Osteoblast (primary cell): ENCODE results near the gene FOXA3. TPM values are rescaled to one million over a fixed set of nuclear protein-coding genes. Genes with fewer than 3 reads are reported as not detected.

ENCODE experiments used
- DNase-seq: peaks from one replicate; pipeline ENCODE4 v3.0.0; 2011; ENCODE audit warnings: low spot score, mixed read lengths; ENCODE audit not compliant: insufficient read length; ENCODE audit errors: missing footprints
- H2AFZ ChIP-seq: 2 replicates; pipeline ENCODE4 v1.6.0; 2011; ENCODE audit warnings: mild to moderate bottlenecking, low read length
- H3K27ac ChIP-seq: 2 replicates; pipeline ENCODE4 v1.5.1; 2011; ENCODE audit warnings: mild to moderate bottlenecking, low read depth, low read length, moderate library complexity
- H3K27me3 ChIP-seq: 2 replicates; pipeline ENCODE4 v1.6.0; 2012; ENCODE audit warnings: mild to moderate bottlenecking, control low read depth, inconsistent platforms, low read length, moderate library complexity; ENCODE audit not compliant: insufficient read depth
- H3K36me3 ChIP-seq: 2 replicates; pipeline ENCODE4 v1.5.1; 2011; ENCODE audit warnings: mild to moderate bottlenecking, low read length, control low read depth, moderate library complexity; ENCODE audit not compliant: insufficient read depth
- H3K4me1 ChIP-seq: 2 replicates; pipeline ENCODE4 v1.5.1; 2011; ENCODE audit warnings: mild to moderate bottlenecking, low read length, control low read depth, moderate library complexity; ENCODE audit not compliant: insufficient read depth
- H3K4me2 ChIP-seq: 2 replicates; pipeline ENCODE4 v1.6.0; 2011; ENCODE audit warnings: mild to moderate bottlenecking, low read length; ENCODE audit not compliant: insufficient read depth
- H3K4me3 ChIP-seq: fragments of 200-600 bp; sonication (generic); 3 replicates; pipeline ENCODE4 v1.5.1; 2012; ENCODE audit warnings: mild to moderate bottlenecking, low read length, inconsistent platforms; ENCODE audit not compliant: insufficient read depth
- H3K79me2 ChIP-seq: 2 replicates; pipeline ENCODE4 v1.6.0; 2012; ENCODE audit warnings: mild to moderate bottlenecking, low read length, control low read depth, inconsistent platforms; ENCODE audit not compliant: insufficient read depth
- H3K9me3 ChIP-seq: 2 replicates; pipeline ENCODE4 v1.5.1; 2011; ENCODE audit warnings: low read depth, low read length, control low read depth
- H4K20me1 ChIP-seq: 2 replicates; pipeline ENCODE4 v1.6.0; 2012; ENCODE audit warnings: mild to moderate bottlenecking, low read length, control low read depth; ENCODE audit not compliant: insufficient read depth
- total RNA-seq: library from RNA; depleted of rRNA; stranded (reverse); fragments of >200 nt; gene quantifications from 2 replicates; pipeline ENCODE4 v1.2.3, GENCODE V29; 2012
- TF ChIP-seq, protein P1 (sequence below): IDR thresholded peaks from 2 replicates; pipeline ENCODE4 v1.5.1; 2011; ENCODE audit warnings: mild to moderate bottlenecking, low read depth, low read length, moderate library complexity; ENCODE audit errors: extremely low read depth

The FOXA3 gene
- total RNA-seq, 1 donor = not detected

DNA sequence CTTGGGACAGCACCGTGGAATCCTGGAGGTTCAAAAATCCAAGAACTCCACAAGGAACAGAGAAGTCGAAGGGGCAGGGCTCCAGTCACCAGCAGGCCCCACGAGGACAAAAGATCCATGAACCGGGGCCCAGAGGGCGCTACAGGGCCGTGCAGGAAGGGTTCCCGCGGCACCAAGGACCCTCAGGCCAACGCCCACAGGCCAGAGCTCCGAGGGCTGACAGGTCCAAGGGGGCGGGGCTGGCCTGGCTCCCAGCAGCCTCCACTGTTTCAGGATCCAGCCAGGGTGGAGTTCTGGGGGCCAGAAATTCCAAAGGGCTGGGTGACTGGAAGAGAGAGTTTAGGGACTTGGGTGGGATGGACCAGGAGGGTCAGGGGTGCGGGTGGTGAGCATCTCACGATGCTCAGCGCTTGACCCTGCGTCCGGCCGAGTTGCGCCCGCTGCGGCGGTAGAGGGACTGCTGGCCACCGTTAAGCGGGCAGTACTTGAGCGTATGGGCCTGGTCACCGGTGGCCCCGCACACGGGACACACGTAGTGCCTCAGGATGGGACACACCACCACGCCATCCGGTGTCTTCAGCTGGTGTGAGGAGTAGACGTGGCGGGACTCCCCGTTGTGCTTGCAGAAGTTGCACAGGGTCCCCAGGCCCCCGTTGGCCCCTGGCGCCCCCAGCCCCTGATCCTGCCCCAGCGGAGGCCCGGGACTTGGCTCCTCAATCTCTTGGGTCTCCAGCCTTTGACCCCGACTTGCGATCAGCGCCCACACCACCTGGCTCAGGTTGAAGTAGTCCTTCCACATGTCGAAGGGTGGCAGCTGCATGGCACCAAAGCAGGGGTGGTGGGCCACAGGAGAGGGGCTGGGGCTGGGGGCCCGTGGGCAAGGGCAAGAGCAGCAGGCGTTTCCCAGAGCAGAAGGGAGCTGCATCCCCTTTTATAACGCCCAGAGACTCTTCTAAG is 50.0 kb downstream of the FOXA3 start, which contains the start of gene NANOS2:
TSS of gene NANOS2 (minus strand) at position 905 of the 957 bp plus-strand sequence. CDS start at position 820, 85 bp downstream.
- peak; percentile 26 for DNase-seq
- peaks cover 16% of the 10 kb centered on the region for H3K27me3 ChIP-seq
- H3K4me2 ChIP-seq = no peak within 1 kb of the TSS
- H4K20me1 ChIP-seq = no peaks in the 10 kb centered on the region
- H3K27ac ChIP-seq = no peak within 1 kb of the TSS
- no peak within 1 kb of the TSS for H3K4me3 ChIP-seq
- H2AFZ ChIP-seq = no peak within 1 kb of the TSS
- TF ChIP-seq, protein P1, sequence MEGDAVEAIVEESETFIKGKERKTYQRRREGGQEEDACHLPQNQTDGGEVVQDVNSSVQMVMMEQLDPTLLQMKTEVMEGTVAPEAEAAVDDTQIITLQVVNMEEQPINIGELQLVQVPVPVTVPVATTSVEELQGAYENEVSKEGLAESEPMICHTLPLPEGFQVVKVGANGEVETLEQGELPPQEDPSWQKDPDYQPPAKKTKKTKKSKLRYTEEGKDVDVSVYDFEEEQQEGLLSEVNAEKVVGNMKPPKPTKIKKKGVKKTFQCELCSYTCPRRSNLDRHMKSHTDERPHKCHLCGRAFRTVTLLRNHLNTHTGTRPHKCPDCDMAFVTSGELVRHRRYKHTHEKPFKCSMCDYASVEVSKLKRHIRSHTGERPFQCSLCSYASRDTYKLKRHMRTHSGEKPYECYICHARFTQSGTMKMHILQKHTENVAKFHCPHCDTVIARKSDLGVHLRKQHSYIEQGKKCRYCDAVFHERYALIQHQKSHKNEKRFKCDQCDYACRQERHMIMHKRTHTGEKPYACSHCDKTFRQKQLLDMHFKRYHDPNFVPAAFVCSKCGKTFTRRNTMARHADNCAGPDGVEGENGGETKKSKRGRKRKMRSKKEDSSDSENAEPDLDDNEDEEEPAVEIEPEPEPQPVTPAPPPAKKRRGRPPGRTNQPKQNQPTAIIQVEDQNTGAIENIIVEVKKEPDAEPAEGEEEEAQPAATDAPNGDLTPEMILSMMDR = no peak
- no peaks in the 10 kb centered on the region for H3K4me1 ChIP-seq
- H3K36me3 ChIP-seq = no peaks in the 10 kb centered on the region
- no peaks in the 10 kb centered on the region for H3K9me3 ChIP-seq
- H3K79me2 ChIP-seq = no peaks in the 10 kb centered on the region

DNA sequence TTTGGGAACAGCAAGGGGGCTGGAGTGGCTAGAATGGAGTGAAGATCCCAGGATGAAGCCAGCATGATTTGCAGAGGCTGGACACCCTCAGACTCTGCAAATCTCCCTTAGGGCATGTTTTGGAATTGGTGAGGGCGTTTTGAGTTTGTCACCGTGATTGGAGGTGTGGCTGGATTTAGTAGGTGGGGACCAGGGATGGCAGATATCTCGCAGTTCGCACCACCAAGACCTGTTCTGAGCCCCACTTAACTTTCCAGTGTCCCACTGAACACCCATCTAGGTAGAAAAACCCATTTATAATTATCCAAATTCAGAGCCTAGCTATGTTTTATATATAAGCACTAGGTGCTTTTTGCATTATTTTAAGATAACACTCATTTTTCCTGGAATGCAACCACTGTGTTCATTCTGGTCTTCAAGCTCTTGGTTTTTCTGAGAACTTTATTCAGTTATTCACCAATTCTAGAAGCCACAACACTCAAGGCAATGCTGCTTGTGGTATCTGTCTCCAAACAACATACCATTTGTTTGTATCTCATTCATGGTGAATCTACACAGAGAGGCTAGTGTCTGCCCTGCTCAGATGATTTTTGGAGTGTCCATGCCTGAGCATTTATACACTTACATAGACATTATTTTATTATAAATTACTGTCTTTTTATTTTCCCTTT is 53.4 kb downstream of the FOXA3 start:
- Histone ChIP-seq H3K27ac (no peak overlapping the region), H3K4me3 (no peak overlapping the region)
- DNase-seq = peak; percentile 51

DNA sequence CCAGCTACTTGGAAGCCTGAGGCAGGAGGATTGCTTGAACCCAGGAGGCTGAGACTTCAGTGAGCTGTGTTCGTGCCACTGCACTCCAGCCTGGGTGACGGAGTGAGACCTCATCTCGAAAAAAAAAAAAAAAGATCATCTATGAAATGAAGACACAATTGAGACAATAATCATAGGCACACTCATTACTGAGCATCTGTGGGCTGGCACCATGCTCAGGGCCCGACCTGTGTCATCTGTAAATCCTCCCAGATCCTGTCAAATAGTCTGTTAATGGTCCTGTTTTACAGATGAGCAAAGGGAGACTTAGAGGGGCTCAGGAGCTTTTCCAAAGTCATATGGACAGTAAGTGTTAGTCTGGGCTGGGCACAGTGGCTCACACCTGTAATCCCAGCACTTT is 54.6 kb downstream of the FOXA3 start:
- no peak overlapping the region for H3K27ac ChIP-seq
- no peaks in the 10 kb centered on the region for H3K4me1 ChIP-seq
- H2AFZ ChIP-seq = no peak overlapping the region
- H3K4me3 ChIP-seq = no peak overlapping the region
- H3K79me2 ChIP-seq = no peaks in the 10 kb centered on the region
- peaks cover 22% of the 10 kb centered on the region for H3K27me3 ChIP-seq
- no peaks in the 10 kb centered on the region for H3K36me3 ChIP-seq
- TF ChIP-seq, protein P1 = no peak
- no peaks in the 10 kb centered on the region for H3K9me3 ChIP-seq
- no peak overlapping the region for H3K4me2 ChIP-seq
- DNase-seq = no peak
- H4K20me1 ChIP-seq = no peaks in the 10 kb centered on the region

More for the DNA sequence above, 53.4 kb downstream of the FOXA3 start:
- Histone ChIP-seq H3K79me2 (no peaks in the 10 kb centered on the region), H2AFZ (no peak overlapping the region), H3K36me3 (no peaks in the 10 kb centered on the region), H3K27me3 (peaks cover 21% of the 10 kb centered on the region), H3K4me1 (no peaks in the 10 kb centered on the region), H4K20me1 (no peaks in the 10 kb centered on the region), H3K4me2 (no peak overlapping the region), H3K9me3 (no peaks in the 10 kb centered on the region)
- TF ChIP-seq, protein P1 = no peak

DNA sequence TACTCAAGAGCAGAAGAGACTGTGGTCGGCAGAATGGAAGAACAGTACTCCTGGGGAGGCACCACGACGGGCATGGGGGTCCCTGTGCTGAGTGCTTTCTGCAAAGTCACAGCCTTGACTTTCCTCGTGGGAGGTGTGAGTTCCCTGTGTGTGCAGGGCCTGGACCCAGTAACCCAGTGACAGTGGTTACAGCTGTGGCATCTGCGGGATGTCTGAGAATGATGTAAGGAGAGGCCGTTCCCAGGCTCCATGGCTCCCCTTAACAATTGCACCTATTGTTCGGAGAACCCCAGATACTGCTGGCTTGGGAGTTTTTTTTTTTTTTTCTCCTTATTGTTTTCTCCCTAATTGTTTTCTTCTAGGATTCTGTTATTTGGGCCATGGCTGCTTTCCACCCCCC is 55.6 kb downstream of the FOXA3 start:
- TF ChIP-seq, protein P1 = no peak
- Histone ChIP-seq H3K27ac (no peak overlapping the region), H2AFZ (no peak overlapping the region), H3K4me1 (no peaks in the 10 kb centered on the region), H3K4me2 (no peak overlapping the region), H3K9me3 (no peaks in the 10 kb centered on the region), H3K36me3 (no peaks in the 10 kb centered on the region), H3K27me3 (peaks cover 22% of the 10 kb centered on the region), H4K20me1 (no peaks in the 10 kb centered on the region), H3K79me2 (no peaks in the 10 kb centered on the region), H3K4me3 (no peak overlapping the region)
- peak; percentile 32 for DNase-seq
